HK-2 (cell line): ENCODE results near the gene RAPGEF3.

Experiments used
- DNase-seq: peaks from one replicate; pipeline ENCODE4 v3.0.0-alpha.2; 2018; ENCODE audit not compliant: unreplicated experiment

RAPGEF3 gene

GRCh38 chr12:47718531-47718930 lies 40.1 kb downstream of the RAPGEF3 start:
- DNase-seq = no peak

GRCh38 chr12:47717443-47718193 lies 41.1 kb downstream of the RAPGEF3 start:
- DNase-seq = peak; percentile 31

GRCh38 chr12:47717046-47717442 lies 41.6 kb downstream of the RAPGEF3 start:
- no peak for DNase-seq

GRCh38 chr12:47715877-47716548 lies 42.7 kb downstream of the RAPGEF3 start:
- no peak for DNase-seq

GRCh38 chr12:47715393-47715876 lies 43.2 kb downstream of the RAPGEF3 start:
- peak; percentile 61 for DNase-seq

GRCh38 chr12:47714826-47715386 lies 43.8 kb downstream of the RAPGEF3 start:
- no peak for DNase-seq

GRCh38 chr12:47712171-47712570 lies 46.5 kb downstream of the RAPGEF3 start:
- no peak for DNase-seq

GRCh38 chr12:47711448-47711847 lies 47.2 kb downstream of the RAPGEF3 start:
- no peak for DNase-seq

- no peak for DNase-seq
These were observed 48.4 kb downstream of the RAPGEF3 start for GRCh38 chr12:47710278-47710677.

- DNase-seq = no peak
These were observed 49.0 kb downstream of the RAPGEF3 start for GRCh38 chr12:47709671-47710070.

GRCh38 chr12:47709237-47709636 lies 49.4 kb downstream of the RAPGEF3 start:
- no peak for DNase-seq

GRCh38 chr12:47707905-47708543 lies 50.7 kb downstream of the RAPGEF3 start:
- DNase-seq = no peak

- DNase-seq = no peak
These were observed 51.3 kb downstream of the RAPGEF3 start for GRCh38 chr12:47707355-47707754.

GRCh38 chr12:47705566-47706425 lies 52.9 kb downstream of the RAPGEF3 start, which contains the start of gene RPAP3:
Gene RPAP3 (minus strand): TSS chr12:47706030. CDS start chr12:47702840, 3,190 bp downstream.
- peak; percentile 94 for DNase-seq

GRCh38 chr12:47705229-47705565 lies 53.5 kb downstream of the RAPGEF3 start:
- DNase-seq = no peak

- no peak for DNase-seq
These were observed 54.0 kb downstream of the RAPGEF3 start for GRCh38 chr12:47704719-47705118.

GRCh38 chr12:47700263-47700662 lies 58.4 kb downstream of the RAPGEF3 start:
- no peak for DNase-seq

- no peak for DNase-seq
These were observed 60.0 kb downstream of the RAPGEF3 start for GRCh38 chr12:47698631-47699030.

- no peak for DNase-seq
These were observed 60.6 kb downstream of the RAPGEF3 start for GRCh38 chr12:47698055-47698454.

- DNase-seq = no peak
These were observed 69.5 kb downstream of the RAPGEF3 start for GRCh38 chr12:47689215-47689614.

GRCh38 chr12:47687636-47688035 lies 71.0 kb downstream of the RAPGEF3 start:
- DNase-seq = no peak
